Measurements from ENCODE around the gene PIAS1.

PIAS1 gene

GRCh38 chr15:68188647-68189046 lies 134.5 kb downstream of the PIAS1 start:
- Histone ChIP-seq H3K27ac (replicated peaks) (no peak overlapping the region), H3K4me3 (replicated peaks; ENCODE audit: insufficient read depth, low read length) (no peak overlapping the region), H3K27me3 (ENCODE audit: insufficient read depth, poor library complexity, severe bottlenecking) (no peaks in the 10 kb centered on the region)
- DNase-seq (ENCODE audit: low read depth in 1 of 2, low spot score in 1 of 2) = no peak
- TF ChIP-seq POLR2AphosphoS5 (IDR thresholded peaks at IDR 0.05; ENCODE audit: low read depth) = no peak
- TF ChIP-seq SPI1 (IDR thresholded peaks at IDR 0.05; ENCODE audit: borderline replicate concordance, low read depth) = no peak
- TF ChIP-seq GABPA (IDR thresholded peaks at IDR 0.05; ENCODE audit: low read depth) = no peak
- no peak for TF ChIP-seq REST (IDR thresholded peaks at IDR 0.05; ENCODE audit: insufficient replicate concordance, low read depth)
- TF ChIP-seq CTCF (IDR thresholded peaks at IDR 0.05; ENCODE audit: insufficient read depth, low read length) = no peak

- no peaks in the 10 kb centered on the region for H3K27me3 ChIP-seq (ENCODE audit: insufficient read depth, poor library complexity, severe bottlenecking)
- no peak for DNase-seq (ENCODE audit: low read depth in 1 of 2, low spot score in 1 of 2)
- H3K27ac ChIP-seq (replicated peaks) = no peak overlapping the region
- TF ChIP-seq GABPA (IDR thresholded peaks at IDR 0.05; ENCODE audit: low read depth) (no peak), REST (IDR thresholded peaks at IDR 0.05; ENCODE audit: insufficient replicate concordance, low read depth) (no peak), CTCF (IDR thresholded peaks at IDR 0.05; ENCODE audit: insufficient read depth, low read length) (no peak), SPI1 (IDR thresholded peaks at IDR 0.05; ENCODE audit: borderline replicate concordance, low read depth) (no peak), POLR2AphosphoS5 (IDR thresholded peaks at IDR 0.05; ENCODE audit: low read depth) (no peak)
- H3K4me3 ChIP-seq (replicated peaks; ENCODE audit: insufficient read depth, low read length) = no peak overlapping the region
These were observed 135.9 kb downstream of the PIAS1 start for GRCh38 chr15:68190048-68190447.

GRCh38 chr15:68191555-68191954 lies 137.4 kb downstream of the PIAS1 start:
- H3K27me3 ChIP-seq (ENCODE audit: insufficient read depth, poor library complexity, severe bottlenecking) = no peaks in the 10 kb centered on the region
- H3K4me3 ChIP-seq (replicated peaks; ENCODE audit: insufficient read depth, low read length) = no peak overlapping the region
- no peak for TF ChIP-seq POLR2AphosphoS5 (IDR thresholded peaks at IDR 0.05; ENCODE audit: low read depth)
- no peak for TF ChIP-seq GABPA (IDR thresholded peaks at IDR 0.05; ENCODE audit: low read depth)
- TF ChIP-seq REST (IDR thresholded peaks at IDR 0.05; ENCODE audit: insufficient replicate concordance, low read depth) = no peak
- no peak for TF ChIP-seq CTCF (IDR thresholded peaks at IDR 0.05; ENCODE audit: insufficient read depth, low read length)
- TF ChIP-seq SPI1 (IDR thresholded peaks at IDR 0.05; ENCODE audit: borderline replicate concordance, low read depth) = no peak
- DNase-seq (ENCODE audit: low read depth in 1 of 2, low spot score in 1 of 2) = no peak
- no peak overlapping the region for H3K27ac ChIP-seq (replicated peaks)
